Measurements from ENCODE around the gene ZNF821.
A peak's percentile ranks its signal among the peaks of the same experiment; 100 is the strongest.

Gene ZNF821

DNA sequence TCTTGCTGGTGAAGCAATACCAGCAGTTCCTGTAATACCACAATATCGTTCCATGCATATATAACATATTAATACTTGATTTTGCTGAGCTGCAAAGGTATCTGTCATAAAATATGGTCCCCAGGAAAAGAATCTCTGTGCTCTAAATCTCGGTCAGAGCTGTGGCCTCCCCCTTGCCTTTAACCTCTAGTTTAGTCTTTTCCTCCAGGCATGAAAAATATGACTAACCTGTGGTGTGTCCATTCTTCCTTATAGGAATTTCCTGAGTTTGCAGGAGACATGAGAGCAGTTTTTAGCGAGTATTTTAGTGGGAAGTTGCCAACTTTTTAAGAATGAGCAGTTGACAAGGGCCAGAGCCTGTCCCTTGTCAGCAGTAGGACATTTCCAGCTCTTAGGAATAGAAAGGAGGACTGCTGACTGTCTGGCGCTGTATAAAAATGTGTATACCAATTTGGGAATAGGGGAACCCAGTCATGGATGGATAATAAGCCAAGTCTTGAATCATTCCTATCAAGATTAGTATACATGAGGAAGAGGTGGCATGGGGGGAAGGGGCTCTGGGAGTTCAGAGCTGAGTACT lies 29.5 kb downstream of the ZNF821 start:
- no peak overlapping the region for H3K27ac ChIP-seq (ENCODE audit: low read depth, low read length)
- H3K4me1 ChIP-seq (ENCODE audit: control insufficient read depth, insufficient read depth, low read length), result no peaks in the 10 kb centered on the region

GRCh38 chr16:71853413-71853812 lies 30.6 kb downstream of the ZNF821 start:
- Histone ChIP-seq H3K27ac (ENCODE audit: low read depth, low read length) (no peak overlapping the region), H3K36me3 (ENCODE audit: control insufficient read depth, insufficient read depth, low read length) (peaks cover 54% of the 10 kb centered on the region), H3K4me1 (ENCODE audit: control insufficient read depth, insufficient read depth, low read length) (no peaks in the 10 kb centered on the region), H3K27me3 (ENCODE audit: control insufficient read depth, insufficient read depth, low read length) (no peaks in the 10 kb centered on the region), H3K4me3 (ENCODE audit: low read depth, low read length) (no peak overlapping the region), H3K9me3 (ENCODE audit: control insufficient read depth, insufficient read depth, low read length) (no peaks in the 10 kb centered on the region), H3K9ac (ENCODE audit: low read depth, low read length) (no peak overlapping the region)

More for the DNA sequence above, 29.5 kb downstream of the ZNF821 start:
- Histone ChIP-seq H3K36me3 (ENCODE audit: control insufficient read depth, insufficient read depth, low read length) (peaks cover 53% of the 10 kb centered on the region), H3K27me3 (ENCODE audit: control insufficient read depth, insufficient read depth, low read length) (no peaks in the 10 kb centered on the region), H3K9me3 (ENCODE audit: control insufficient read depth, insufficient read depth, low read length) (no peaks in the 10 kb centered on the region), H3K9ac (ENCODE audit: low read depth, low read length) (no peak overlapping the region), H3K4me3 (ENCODE audit: low read depth, low read length) (no peak overlapping the region)

- peaks cover 62% of the 10 kb centered on the region for H3K36me3 ChIP-seq (ENCODE audit: control insufficient read depth, insufficient read depth, low read length)
- H3K9ac ChIP-seq (ENCODE audit: low read depth, low read length), result no peak overlapping the region
- no peaks in the 10 kb centered on the region for H3K27me3 ChIP-seq (ENCODE audit: control insufficient read depth, insufficient read depth, low read length)
- no peak overlapping the region for H3K4me3 ChIP-seq (ENCODE audit: low read depth, low read length)
- no peak overlapping the region for H3K27ac ChIP-seq (ENCODE audit: low read depth, low read length)
- H3K9me3 ChIP-seq (ENCODE audit: control insufficient read depth, insufficient read depth, low read length), result no peaks in the 10 kb centered on the region
- no peaks in the 10 kb centered on the region for H3K4me1 ChIP-seq (ENCODE audit: control insufficient read depth, insufficient read depth, low read length)
Observed at GRCh38 chr16:71852561-71852960, 31.4 kb downstream of the ZNF821 start.

- H3K27me3 ChIP-seq (ENCODE audit: control insufficient read depth, insufficient read depth, low read length), result no peaks in the 10 kb centered on the region
- peaks cover 62% of the 10 kb centered on the region for H3K36me3 ChIP-seq (ENCODE audit: control insufficient read depth, insufficient read depth, low read length)
Observed at GRCh38 chr16:71852158-71852557, 31.8 kb downstream of the ZNF821 start.

GRCh38 chr16:71851746-71852145 lies 32.2 kb downstream of the ZNF821 start:
- no peak overlapping the region for H3K4me3 ChIP-seq (ENCODE audit: low read depth, low read length)

More at GRCh38 chr16:71852158-71852557, 31.8 kb downstream of the ZNF821 start:
- no peak overlapping the region for H3K4me3 ChIP-seq (ENCODE audit: low read depth, low read length)
- no peaks in the 10 kb centered on the region for H3K9me3 ChIP-seq (ENCODE audit: control insufficient read depth, insufficient read depth, low read length)
- no peak overlapping the region for H3K9ac ChIP-seq (ENCODE audit: low read depth, low read length)
- peaks cover under 1% of the 10 kb centered on the region; the same call in 1 of the 2 replicates for H3K4me1 ChIP-seq (ENCODE audit: control insufficient read depth, insufficient read depth, low read length)
- H3K27ac ChIP-seq (ENCODE audit: low read depth, low read length), result no peak overlapping the region

DNA sequence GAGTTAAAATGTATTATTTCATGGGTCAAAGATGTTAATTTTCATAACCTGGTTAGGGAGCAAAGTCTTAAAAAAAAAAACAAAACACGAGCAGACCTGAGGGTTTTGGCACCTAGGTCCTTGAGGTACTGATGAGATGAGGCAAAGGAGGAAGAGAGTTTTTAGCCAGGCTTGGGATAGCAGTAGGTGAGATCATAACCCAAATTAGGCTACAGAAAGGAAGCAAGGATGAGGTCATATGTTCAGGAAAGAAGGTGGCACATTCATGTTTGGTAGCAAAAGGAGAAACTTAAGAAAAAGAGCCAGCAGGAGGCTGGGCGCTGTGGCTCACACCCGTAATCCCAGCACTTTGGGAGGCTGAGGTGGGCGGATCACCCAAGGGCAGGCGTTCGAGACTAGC lies 35.4 kb downstream of the ZNF821 start:
- no peak overlapping the region for H3K4me3 ChIP-seq (ENCODE audit: low read depth, low read length)
- no peak overlapping the region for H3K9ac ChIP-seq (ENCODE audit: low read depth, low read length)
- H3K36me3 ChIP-seq (ENCODE audit: control insufficient read depth, insufficient read depth, low read length), result peaks cover 54% of the 10 kb centered on the region
- no peaks in the 10 kb centered on the region for H3K9me3 ChIP-seq (ENCODE audit: control insufficient read depth, insufficient read depth, low read length)
- H3K27ac ChIP-seq (ENCODE audit: low read depth, low read length), result no peak overlapping the region
- no peaks in the 10 kb centered on the region for H3K27me3 ChIP-seq (ENCODE audit: control insufficient read depth, insufficient read depth, low read length)
- peaks cover 5% of the 10 kb centered on the region; the same call in 1 of the 2 replicates for H3K4me1 ChIP-seq (ENCODE audit: control insufficient read depth, insufficient read depth, low read length)

More at GRCh38 chr16:71851746-71852145, 32.2 kb downstream of the ZNF821 start:
- no peak overlapping the region for H3K9ac ChIP-seq (ENCODE audit: low read depth, low read length)
- H3K27ac ChIP-seq (ENCODE audit: low read depth, low read length), result no peak overlapping the region
- peaks cover 4% of the 10 kb centered on the region; the same call in 1 of the 2 replicates for H3K4me1 ChIP-seq (ENCODE audit: control insufficient read depth, insufficient read depth, low read length)
- no peaks in the 10 kb centered on the region for H3K27me3 ChIP-seq (ENCODE audit: control insufficient read depth, insufficient read depth, low read length)
- no peaks in the 10 kb centered on the region for H3K9me3 ChIP-seq (ENCODE audit: control insufficient read depth, insufficient read depth, low read length)
- H3K36me3 ChIP-seq (ENCODE audit: control insufficient read depth, insufficient read depth, low read length), result peaks cover 62% of the 10 kb centered on the region

GRCh38 chr16:71847096-71847495 lies 36.9 kb downstream of the ZNF821 start:
- H3K27ac ChIP-seq (ENCODE audit: low read depth, low read length), result no peak overlapping the region
- H3K4me1 ChIP-seq (ENCODE audit: control insufficient read depth, insufficient read depth, low read length), result peaks cover 5% of the 10 kb centered on the region; the same call in 1 of the 2 replicates
- peaks cover 41% of the 10 kb centered on the region for H3K36me3 ChIP-seq (ENCODE audit: control insufficient read depth, insufficient read depth, low read length)
- 0 out of 2 replicates have a peak overlapping the region, but pooled peaks have one; percentile 82 for H3K9ac ChIP-seq (ENCODE audit: low read depth, low read length)
- no peaks in the 10 kb centered on the region for H3K9me3 ChIP-seq (ENCODE audit: control insufficient read depth, insufficient read depth, low read length)
- peak overlapping the region; percentile 79 for H3K4me3 ChIP-seq (ENCODE audit: low read depth, low read length)
- H3K27me3 ChIP-seq (ENCODE audit: control insufficient read depth, insufficient read depth, low read length), result no peaks in the 10 kb centered on the region

- H3K4me1 ChIP-seq (ENCODE audit: control insufficient read depth, insufficient read depth, low read length), result peaks cover 5% of the 10 kb centered on the region; the same call in 1 of the 2 replicates
- H3K4me3 ChIP-seq (ENCODE audit: low read depth, low read length), result peak overlapping the region; percentile 79
- peak overlapping the region; percentile 42 for H3K27ac ChIP-seq (ENCODE audit: low read depth, low read length)
- peaks cover 36% of the 10 kb centered on the region for H3K36me3 ChIP-seq (ENCODE audit: control insufficient read depth, insufficient read depth, low read length)
- no peaks in the 10 kb centered on the region for H3K9me3 ChIP-seq (ENCODE audit: control insufficient read depth, insufficient read depth, low read length)
- H3K9ac ChIP-seq (ENCODE audit: low read depth, low read length), result peak overlapping the region; percentile 82
- H3K27me3 ChIP-seq (ENCODE audit: control insufficient read depth, insufficient read depth, low read length), result no peaks in the 10 kb centered on the region
Observed at GRCh38 chr16:71846431-71846830, 37.6 kb downstream of the ZNF821 start.

GRCh38 chr16:71845639-71846430 lies 38.1 kb downstream of the ZNF821 start, which contains the start of gene ATXN1L:
Gene ATXN1L, plus strand, starts transcription at chr16:71845976. Its CDS starts 3,765 bp downstream, at chr16:71849741.
- Histone ChIP-seq H3K9ac (ENCODE audit: low read depth, low read length) (peak within 1 kb of the TSS; percentile 82), H3K36me3 (ENCODE audit: control insufficient read depth, insufficient read depth, low read length) (peaks cover 30% of the 10 kb centered on the region), H3K9me3 (ENCODE audit: control insufficient read depth, insufficient read depth, low read length) (no peaks in the 10 kb centered on the region), H3K4me1 (ENCODE audit: control insufficient read depth, insufficient read depth, low read length) (peaks cover 5% of the 10 kb centered on the region; the same call in 1 of the 2 replicates), H3K4me3 (ENCODE audit: low read depth, low read length) (peak within 1 kb of the TSS; percentile 79), H3K27me3 (ENCODE audit: control insufficient read depth, insufficient read depth, low read length) (no peaks in the 10 kb centered on the region), H3K27ac (ENCODE audit: low read depth, low read length) (peak within 1 kb of the TSS; percentile 73)

DNA sequence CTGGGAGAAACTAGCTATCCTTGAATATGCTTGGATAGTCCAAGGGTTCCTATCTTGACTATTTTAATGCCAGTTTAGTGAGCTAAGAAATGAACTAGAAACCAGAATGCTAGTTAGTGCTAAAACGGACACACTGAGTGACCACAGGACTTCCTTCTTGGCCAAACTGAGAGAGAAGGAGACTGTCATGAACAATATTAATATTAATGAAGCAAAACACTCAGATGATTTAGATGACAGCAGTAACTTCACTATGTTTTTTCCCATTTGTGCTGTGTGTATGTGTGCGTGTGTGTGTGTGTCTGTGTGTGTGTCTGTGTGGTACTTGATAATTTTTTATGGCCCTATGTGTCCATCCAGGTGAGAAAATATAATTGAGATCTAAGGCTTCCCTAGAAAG lies 40.4 kb downstream of the ZNF821 start:
- Histone ChIP-seq H3K4me1 (ENCODE audit: control insufficient read depth, insufficient read depth, low read length) (peaks cover 5% of the 10 kb centered on the region; the same call in 1 of the 2 replicates), H3K9me3 (ENCODE audit: control insufficient read depth, insufficient read depth, low read length) (no peaks in the 10 kb centered on the region), H3K27ac (ENCODE audit: low read depth, low read length) (no peak overlapping the region), H3K9ac (ENCODE audit: low read depth, low read length) (no peak overlapping the region), H3K27me3 (ENCODE audit: control insufficient read depth, insufficient read depth, low read length) (no peaks in the 10 kb centered on the region), H3K36me3 (ENCODE audit: control insufficient read depth, insufficient read depth, low read length) (peaks cover 10% of the 10 kb centered on the region), H3K4me3 (ENCODE audit: low read depth, low read length) (no peak overlapping the region)

- Histone ChIP-seq H3K4me1 (ENCODE audit: control insufficient read depth, insufficient read depth, low read length) (no peaks in the 10 kb centered on the region), H3K27me3 (ENCODE audit: control insufficient read depth, insufficient read depth, low read length) (no peaks in the 10 kb centered on the region), H3K9me3 (ENCODE audit: control insufficient read depth, insufficient read depth, low read length) (no peaks in the 10 kb centered on the region), H3K27ac (ENCODE audit: low read depth, low read length) (no peak overlapping the region), H3K9ac (ENCODE audit: low read depth, low read length) (no peak overlapping the region), H3K4me3 (ENCODE audit: low read depth, low read length) (no peak overlapping the region), H3K36me3 (ENCODE audit: control insufficient read depth, insufficient read depth, low read length) (no peaks in the 10 kb centered on the region)
Observed at GRCh38 chr16:71840052-71840451, 43.9 kb downstream of the ZNF821 start.

Measured in HUES48 (cell line).